WERI-Rb-1 (cell line): ENCODE results near the gene PCED1A.

Experiments used
- DNase-seq: peaks from one replicate; pipeline ENCODE4 v3.0.0-alpha.2; 2020
- H3K27ac ChIP-seq: fragments of 250-450 bp; sonication (Bioruptor Pico); 2 replicates; pipeline ENCODE4 v1.5.1; 2020; ENCODE audit warnings: mild to moderate bottlenecking, moderate library complexity
- H3K27me3 ChIP-seq: fragments of 250-450 bp; sonication (Bioruptor Pico); 2 replicates; pipeline ENCODE4 v1.5.1; 2021; ENCODE audit warnings: mild to moderate bottlenecking, low read depth, moderate library complexity; ENCODE audit not compliant: insufficient read depth, severe bottlenecking
- H3K36me3 ChIP-seq: fragments of 250-450 bp; sonication (Bioruptor Pico); 2 replicates; pipeline ENCODE4 v1.5.1; 2020; ENCODE audit warnings: mild to moderate bottlenecking, moderate library complexity
- H3K4me3 ChIP-seq: 2 replicates; pipeline ENCODE4 v1.5.1; 2011; ENCODE audit warnings: low read depth, mild to moderate bottlenecking, control low read depth, low read length
- H3K9me3 ChIP-seq: fragments of 250-450 bp; sonication (Bioruptor Pico); 2 replicates; pipeline ENCODE4 v1.5.1; 2021; ENCODE audit warnings: mild to moderate bottlenecking, moderate library complexity; ENCODE audit not compliant: severe bottlenecking
- TF ChIP-seq, protein P1 (sequence below): IDR thresholded peaks from 2 replicates; pipeline ENCODE4 v1.5.1; 2011; ENCODE audit warnings: low read depth, mild to moderate bottlenecking, control low read depth, inconsistent platforms, low read length

Gene PCED1A, protein sequence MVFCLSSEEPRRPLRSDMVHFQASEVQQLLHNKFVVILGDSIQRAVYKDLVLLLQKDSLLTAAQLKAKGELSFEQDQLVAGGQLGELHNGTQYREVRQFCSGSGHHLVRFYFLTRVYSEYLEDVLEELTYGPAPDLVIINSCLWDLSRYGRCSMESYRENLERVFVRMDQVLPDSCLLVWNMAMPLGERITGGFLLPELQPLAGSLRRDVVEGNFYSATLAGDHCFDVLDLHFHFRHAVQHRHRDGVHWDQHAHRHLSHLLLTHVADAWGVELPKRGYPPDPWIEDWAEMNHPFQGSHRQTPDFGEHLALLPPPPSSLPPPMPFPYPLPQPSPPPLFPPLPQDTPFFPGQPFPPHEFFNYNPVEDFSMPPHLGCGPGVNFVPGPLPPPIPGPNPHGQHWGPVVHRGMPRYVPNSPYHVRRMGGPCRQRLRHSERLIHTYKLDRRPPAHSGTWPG

DNA sequence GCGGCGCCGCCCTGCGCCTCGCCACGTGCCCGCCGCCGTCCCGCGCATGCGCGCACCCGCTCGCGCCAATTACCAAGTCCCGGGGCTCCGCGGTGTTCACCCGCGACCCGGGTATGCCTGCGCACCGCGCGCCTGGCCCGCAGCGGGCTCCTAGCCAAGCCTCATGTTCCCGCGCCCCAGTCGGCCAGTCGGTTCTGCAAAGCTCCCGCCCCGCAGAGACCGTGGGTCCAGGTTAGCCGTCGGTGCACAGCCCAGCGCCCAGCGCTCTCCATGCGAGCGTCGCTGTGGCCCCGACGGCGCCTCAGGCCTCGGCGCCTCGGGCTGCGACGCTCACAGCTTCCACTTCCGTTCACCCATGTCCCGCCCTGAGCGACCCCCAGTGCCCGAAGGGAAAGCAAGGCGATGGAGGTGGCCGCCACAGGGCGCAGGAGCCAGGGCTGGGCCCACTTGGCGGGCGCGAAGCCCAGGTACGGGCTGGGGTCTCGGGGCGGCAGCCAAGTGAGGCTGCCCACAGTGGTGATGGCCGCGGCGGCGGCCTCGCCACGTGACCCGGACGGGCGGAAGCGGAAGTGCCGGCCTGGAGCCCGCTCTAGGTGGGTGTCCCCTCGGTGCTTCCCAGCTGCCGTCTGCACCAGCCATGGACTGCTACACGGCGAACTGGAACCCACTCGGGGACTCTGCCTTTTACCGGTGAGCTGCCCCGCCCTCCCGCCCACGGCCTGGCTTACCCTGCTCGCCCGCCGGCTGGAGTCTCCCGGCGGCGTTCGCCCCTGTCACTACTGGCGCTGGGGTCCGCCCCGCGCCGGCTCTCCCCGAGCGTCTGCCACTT lies at the start of gene PCED1A, which contains the start of gene VPS16:
Gene PCED1A, minus strand, starts transcription at position 518 of the 829 bp plus-strand sequence. CDS start 743 bp downstream, outside the sequence.
Gene VPS16, plus strand, starts transcription at position 608 of the 829 bp plus-strand sequence. Its CDS starts 30 bp downstream, at position 638.
- no peaks in the 10 kb centered on the region for H3K9me3 ChIP-seq
- TF ChIP-seq, protein P1, sequence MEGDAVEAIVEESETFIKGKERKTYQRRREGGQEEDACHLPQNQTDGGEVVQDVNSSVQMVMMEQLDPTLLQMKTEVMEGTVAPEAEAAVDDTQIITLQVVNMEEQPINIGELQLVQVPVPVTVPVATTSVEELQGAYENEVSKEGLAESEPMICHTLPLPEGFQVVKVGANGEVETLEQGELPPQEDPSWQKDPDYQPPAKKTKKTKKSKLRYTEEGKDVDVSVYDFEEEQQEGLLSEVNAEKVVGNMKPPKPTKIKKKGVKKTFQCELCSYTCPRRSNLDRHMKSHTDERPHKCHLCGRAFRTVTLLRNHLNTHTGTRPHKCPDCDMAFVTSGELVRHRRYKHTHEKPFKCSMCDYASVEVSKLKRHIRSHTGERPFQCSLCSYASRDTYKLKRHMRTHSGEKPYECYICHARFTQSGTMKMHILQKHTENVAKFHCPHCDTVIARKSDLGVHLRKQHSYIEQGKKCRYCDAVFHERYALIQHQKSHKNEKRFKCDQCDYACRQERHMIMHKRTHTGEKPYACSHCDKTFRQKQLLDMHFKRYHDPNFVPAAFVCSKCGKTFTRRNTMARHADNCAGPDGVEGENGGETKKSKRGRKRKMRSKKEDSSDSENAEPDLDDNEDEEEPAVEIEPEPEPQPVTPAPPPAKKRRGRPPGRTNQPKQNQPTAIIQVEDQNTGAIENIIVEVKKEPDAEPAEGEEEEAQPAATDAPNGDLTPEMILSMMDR: no peak

DNA sequence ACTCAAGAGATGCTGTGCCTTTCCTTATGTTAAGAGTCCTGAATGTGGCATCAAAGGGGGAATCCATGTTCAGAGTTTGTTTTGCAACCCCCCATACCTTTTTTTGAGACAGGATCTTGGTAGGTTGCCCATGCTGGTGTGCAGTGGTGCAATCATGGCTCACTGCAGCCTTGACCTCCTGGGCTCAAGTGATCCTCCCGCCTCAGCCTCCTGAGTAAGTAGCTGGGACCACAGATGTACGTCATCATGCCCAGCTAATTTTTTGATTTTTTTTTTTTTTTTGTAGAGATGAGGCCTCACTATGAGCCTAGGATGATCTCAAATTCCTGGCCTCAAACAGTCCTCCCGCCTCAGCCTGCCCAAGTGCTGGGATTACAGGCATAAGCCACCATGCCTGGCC lies 49.3 kb upstream of the PCED1A start:
- Histone ChIP-seq H3K36me3 (no peaks in the 10 kb centered on the region; the same call in 1 of the 2 replicates), H3K9me3 (no peaks in the 10 kb centered on the region), H3K4me3 (no peak overlapping the region), H3K27ac (no peak overlapping the region), H3K27me3 (no peaks in the 10 kb centered on the region)
- no peak for DNase-seq
- TF ChIP-seq, protein P1: no peak

More for the DNA sequence above, at the start of gene PCED1A, which contains the start of gene VPS16:
- Histone ChIP-seq H3K27me3 (no peaks in the 10 kb centered on the region), H3K27ac (peak within 1 kb of the TSS; percentile 91), H3K36me3 (peaks cover 20% of the 10 kb centered on the region), H3K4me3 (peak within 1 kb of the TSS; percentile 91)
- peak; percentile 88 for DNase-seq

DNA sequence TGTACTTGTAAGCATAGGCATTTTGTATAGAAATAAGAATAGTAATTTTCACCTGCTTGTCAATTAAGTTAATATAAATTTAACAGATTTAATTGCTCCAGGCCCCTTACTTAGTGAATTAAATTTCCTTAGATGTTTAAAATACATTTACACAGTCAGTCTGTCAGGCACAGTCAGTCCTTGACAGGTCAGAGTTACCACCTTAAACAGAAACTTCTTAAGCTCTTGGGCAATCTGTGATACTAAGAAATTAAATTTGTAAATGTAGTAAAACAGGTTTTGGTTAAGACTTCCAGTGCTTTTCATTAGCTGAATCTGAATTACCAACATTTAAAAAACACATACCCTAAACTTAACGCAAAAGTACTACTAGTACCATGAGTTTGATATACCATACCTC lies 48.8 kb upstream of the PCED1A start:
- no peak overlapping the region for H3K4me3 ChIP-seq
- no peak overlapping the region for H3K27ac ChIP-seq
- H3K27me3 ChIP-seq: no peaks in the 10 kb centered on the region
- TF ChIP-seq, protein P1: no peak
- no peaks in the 10 kb centered on the region; the same call in 1 of the 2 replicates for H3K36me3 ChIP-seq
- DNase-seq: no peak
- H3K9me3 ChIP-seq: no peaks in the 10 kb centered on the region

DNA sequence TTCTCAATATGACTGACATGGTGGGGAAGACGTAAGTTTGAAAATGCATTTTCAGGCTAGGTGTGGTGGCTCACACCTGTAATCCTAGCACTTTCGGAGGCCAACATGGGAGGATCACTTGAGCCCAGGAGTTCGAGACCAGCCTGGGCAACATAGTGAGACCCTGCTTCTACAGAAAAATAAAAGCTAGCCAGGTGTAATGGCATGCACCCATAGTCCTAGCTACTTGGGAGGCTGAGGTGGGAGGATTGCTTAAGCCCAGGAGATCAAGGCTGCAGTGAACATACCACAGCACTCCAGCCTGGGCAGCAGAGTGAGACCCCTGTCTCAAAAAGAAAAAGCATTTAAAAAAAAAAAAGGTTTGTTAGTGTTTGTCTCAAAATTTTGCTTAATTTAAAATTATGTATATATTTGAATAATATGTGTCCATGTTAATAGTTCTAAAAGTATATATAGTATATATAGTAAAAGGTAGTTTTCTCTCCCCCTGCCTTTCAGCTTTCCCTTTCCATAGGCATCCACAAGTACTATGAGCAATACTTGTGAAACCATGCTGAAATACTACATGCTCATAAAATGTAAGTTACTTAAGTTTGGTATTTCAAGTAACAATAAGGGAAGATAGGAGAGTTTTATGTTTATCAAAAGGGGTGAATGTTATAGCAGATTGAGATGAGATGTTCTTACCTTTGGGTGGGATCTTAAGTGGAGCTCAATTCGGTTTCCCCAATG lies 47.9 kb upstream of the PCED1A start:
- no peak overlapping the region for H3K4me3 ChIP-seq
- TF ChIP-seq, protein P1: no peak
- no peaks in the 10 kb centered on the region for H3K27me3 ChIP-seq
- no peak overlapping the region for H3K27ac ChIP-seq
- no peaks in the 10 kb centered on the region; the same call in 1 of the 2 replicates for H3K36me3 ChIP-seq
- no peaks in the 10 kb centered on the region for H3K9me3 ChIP-seq
- DNase-seq: no peak

DNA sequence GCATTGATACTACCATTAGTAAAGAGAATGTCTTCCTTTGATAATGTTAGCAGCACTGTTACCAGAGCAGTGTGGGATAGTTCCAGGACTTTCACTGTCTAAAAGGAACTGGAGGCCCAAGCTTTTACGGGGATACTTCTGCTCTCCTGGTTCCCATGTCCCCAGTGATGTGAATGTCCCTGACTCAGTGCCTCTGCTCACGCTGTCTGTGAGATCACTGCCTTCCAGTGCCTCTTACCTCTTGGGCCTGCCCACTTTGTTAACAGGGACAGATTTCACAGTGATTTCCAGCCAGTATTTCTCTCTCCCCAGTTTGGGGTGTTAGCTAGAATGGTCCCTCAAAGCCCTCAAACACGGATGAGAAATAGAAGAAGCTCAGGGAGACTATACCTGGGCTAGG lies 47.3 kb upstream of the PCED1A start:
- no peak overlapping the region for H3K4me3 ChIP-seq
- TF ChIP-seq, protein P1: no peak
- no peaks in the 10 kb centered on the region for H3K9me3 ChIP-seq
- no peaks in the 10 kb centered on the region for H3K27me3 ChIP-seq
- H3K36me3 ChIP-seq: no peaks in the 10 kb centered on the region; the same call in 1 of the 2 replicates
- no peak overlapping the region for H3K27ac ChIP-seq
- DNase-seq: no peak
